ENCODE measurements around the gene FBLIM1.

The FBLIM1 gene

GRCh38 chr1:15731735-15732685 lies 26.6 kb upstream of the FBLIM1 start:
- DNase-seq (ENCODE audit: low read depth): no peak

DNA sequence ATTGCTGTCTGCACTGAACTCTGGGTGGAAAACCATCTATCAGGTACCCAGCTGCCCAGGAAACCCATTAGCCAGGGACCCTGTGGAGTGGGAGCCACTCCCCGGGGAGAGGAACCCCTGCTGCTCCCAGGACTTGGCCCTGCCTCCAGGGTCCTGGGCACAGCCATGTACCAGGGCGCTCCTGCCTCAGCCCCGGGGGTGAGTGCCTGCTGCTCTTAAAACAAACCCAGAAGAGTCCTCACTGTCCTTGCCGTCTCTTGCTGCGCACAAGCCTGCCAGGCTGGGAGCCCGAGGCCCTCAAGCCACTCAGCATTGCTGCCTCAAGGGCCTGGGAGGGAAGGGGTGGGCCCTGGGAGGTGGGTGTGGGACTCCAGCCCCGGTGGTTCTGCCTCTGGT lies 25.9 kb upstream of the FBLIM1 start:
- no peak for DNase-seq (ENCODE audit: low read depth)

DNA sequence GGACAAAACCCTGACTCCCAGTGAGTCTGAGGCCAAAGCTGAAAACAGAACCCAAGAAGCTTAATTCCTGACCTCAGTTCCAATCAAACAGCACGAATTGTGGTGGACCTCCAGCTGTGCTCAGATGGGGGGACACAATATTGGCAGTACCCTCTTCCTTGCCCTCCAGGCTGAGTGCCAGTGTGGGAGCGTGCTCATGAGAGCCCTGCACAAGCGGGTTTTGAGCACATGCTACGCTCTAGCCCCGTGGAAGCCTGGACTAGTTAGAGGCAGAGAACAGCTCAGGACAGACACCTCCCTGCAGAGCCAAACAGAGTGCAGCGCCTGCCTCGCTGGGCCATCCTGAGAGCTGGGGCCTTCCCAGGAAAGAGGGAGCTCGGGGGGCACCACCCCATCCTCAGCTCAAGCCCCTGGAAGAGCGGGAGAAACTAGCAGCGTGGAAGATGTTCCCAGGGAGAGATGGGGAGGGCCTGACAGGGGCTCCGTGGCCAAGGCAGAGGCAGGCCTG lies 25.3 kb upstream of the FBLIM1 start:
- DNase-seq (ENCODE audit: low read depth): no peak

GRCh38 chr1:15733726-15734226 lies 24.8 kb upstream of the FBLIM1 start:
- DNase-seq (ENCODE audit: low read depth): no peak

DNA sequence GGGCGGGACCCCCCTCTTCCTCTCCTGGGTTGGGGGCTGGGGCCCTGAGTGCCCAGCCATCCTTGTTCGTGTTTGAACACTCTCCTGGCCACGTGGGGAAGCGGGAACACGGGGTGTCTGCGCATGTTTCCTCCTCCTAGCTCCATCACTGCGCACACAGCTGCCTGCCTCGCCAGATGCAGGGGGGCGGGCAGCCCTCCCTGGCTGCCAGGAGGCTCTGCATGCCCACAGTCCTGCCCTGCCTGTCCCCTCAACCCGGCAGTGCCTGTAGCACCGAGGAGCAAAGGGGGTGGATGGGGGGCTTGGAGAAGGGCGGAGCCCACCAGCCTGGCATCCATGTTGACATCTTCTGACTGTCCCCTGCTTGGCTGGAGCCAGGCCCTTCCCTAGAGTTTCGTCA lies 24.3 kb upstream of the FBLIM1 start:
- DNase-seq (ENCODE audit: low read depth): no peak

DNA sequence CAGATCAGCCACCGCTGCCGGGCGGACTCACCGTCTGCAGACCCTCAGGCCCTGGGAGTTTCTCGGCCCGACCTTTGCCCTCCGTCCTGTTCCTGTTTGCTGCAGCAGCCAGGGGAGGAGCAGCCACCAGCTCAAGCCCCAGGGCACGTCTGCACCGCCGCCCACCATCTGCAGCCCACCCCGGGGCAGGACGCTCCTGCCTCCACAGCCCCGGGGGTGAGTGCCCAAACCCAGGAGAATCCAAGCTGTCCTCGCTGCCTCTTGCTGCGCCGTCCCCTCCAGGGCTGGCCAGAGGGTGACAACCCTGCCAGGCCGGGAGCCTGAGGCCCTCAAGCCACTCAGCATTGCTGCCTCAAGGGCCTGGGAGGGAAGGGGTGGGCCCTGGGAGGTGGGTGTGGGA lies 23.7 kb upstream of the FBLIM1 start:
- no peak for DNase-seq (ENCODE audit: low read depth)

- no peak for DNase-seq (ENCODE audit: low read depth)
Observed at GRCh38 chr1:15735304-15736037, 23.1 kb upstream of the FBLIM1 start.

DNA sequence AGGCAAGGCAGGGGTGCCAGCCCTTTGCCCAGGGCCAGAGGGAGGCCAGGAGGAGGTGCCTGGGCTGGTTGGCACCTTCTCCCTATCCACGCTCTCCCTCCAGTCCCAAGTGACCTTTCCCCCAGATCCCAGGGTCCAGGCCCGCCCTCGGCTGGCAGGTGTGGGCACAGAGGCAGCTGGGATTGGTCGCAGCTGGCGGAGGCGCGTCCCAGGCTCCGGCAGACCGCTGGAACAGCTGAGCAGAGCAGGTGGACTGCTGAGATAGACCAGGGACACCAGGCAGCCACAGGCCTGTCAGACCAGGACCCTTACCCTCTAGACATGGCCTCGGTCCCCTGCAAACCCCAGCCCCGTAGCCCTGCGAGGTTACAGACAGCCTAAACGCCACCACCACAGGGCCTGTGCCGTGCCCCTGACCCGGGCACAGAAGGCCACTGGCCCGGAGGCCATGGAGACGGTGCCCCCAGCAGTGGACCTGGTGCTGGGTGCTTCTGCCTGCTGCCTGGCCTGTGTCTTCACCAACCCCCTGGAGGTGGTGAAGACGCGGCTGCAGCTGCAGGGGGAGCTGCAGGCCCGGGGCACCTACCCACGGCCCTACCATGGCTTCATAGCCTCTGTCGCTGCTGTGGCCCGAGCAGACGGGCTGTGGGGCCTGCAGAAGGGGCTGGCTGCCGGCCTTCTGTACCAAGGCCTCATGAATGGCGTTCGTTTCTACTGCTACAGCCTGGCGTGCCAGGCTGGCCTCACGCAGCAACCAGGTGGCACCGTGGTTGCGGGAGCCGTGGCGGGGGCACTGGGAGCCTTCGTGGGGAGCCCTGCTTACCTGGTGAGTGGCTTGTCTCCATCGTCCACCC lies 22.3 kb upstream of the FBLIM1 start, which contains the start of gene SLC25A34:
Gene SLC25A34, plus strand, starts transcription at position 221 of the 854 bp plus-strand sequence. Its CDS starts 228 bp downstream, at position 449.
- no peak for DNase-seq (ENCODE audit: low read depth)

GRCh38 chr1:15736892-15737261 lies 21.7 kb upstream of the FBLIM1 start:
- no peak for DNase-seq (ENCODE audit: low read depth)

- no peak for DNase-seq (ENCODE audit: low read depth)
Observed at GRCh38 chr1:15737324-15738319, 21.0 kb upstream of the FBLIM1 start.

DNA sequence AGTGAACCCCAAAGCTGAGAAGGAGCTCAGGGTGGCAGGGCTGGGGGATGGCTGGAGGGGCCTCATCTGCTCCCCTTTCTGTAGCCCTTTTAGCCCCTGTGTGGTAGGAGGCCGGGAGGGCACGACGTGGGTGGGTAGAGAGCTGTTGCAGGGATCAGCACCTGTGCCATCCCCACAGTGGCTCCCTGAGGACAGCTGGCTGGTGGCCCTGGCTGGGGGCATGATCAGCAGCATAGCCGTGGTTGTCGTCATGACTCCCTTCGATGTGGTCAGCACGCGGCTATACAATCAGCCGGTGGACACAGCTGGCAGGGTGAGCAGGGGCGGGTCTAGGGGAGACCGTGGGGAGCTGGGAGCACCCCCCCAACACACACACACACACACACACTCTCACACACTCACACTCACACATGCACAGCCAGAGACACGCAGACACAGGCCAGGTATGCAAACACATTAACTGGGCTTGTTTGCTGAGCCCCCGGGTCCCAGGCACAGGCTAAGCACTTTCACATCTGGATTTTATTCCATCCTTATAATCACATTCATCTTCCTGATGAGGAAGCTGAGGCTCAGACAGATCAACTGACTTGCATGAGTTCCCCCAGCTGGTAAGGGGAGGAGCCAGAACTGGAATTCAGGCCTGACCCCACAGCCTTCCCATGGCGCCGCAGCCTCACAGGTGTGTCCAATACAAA lies 20.0 kb upstream of the FBLIM1 start:
- no peak for DNase-seq (ENCODE audit: low read depth)

DNA sequence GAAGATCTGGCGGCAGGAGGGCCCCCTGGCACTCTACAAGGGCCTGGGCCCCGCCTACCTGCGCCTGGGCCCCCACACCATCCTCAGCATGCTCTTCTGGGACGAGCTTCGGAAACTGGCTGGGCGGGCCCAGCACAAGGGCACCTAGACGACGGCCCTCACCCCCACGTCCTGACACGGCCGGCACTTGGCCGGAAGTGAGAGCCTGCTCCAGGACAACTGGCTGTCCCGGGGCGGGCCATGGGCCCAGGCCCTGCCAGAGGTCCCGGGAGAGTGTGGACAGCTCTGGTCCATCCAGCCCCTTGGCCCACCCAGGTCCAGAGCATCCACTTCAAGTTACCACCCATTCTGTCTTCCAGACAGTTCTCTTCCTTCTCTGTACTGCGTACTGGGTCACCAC lies 19.3 kb upstream of the FBLIM1 start:
- no peak for DNase-seq (ENCODE audit: low read depth)

- no peak for DNase-seq (ENCODE audit: low read depth)
Observed at GRCh38 chr1:15739745-15740144, 18.9 kb upstream of the FBLIM1 start.

DNA sequence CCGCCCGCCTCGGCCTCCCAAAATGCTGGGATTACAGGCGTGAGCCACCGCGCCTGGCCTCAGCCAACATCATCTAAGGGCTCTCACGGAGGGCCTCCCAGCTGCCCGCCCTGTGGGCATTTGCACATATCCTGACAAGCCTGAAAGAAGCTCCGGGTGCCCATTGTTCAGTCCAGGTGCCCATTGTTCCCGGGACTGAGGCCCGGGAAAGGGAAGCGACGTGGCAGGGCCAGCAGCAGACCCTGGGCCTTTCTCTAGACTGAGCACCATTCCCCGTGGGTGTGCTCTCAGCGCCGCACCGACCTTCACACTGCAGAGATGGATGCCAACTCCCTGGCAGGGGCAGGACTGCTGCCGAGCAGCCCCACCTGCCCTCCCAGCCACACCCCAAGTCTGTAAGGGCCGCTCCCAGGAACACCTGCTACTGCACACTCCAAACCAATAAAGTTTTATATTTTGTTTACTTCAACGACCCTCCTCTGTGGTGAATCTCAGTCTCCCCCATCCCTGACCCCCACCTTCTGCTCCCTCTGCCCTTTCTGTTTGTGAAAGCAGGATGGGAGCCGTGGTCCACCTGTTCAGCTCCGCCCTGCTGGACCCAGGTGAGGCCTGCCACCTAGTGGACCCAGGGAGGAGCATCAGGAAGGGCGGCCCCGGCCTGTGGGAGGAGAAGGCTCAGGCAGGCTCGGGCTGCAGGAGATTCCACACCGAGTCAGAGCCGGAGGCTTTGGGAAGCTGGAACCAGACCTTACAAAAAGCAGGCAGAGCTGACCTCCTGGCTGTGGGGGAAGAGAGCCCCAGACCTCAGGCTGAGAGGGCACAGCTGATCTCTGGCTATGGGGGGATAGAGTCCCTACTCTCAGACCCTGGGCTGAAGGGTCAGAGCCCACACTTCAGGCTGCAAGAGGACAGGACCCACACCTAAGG lies 17.4 kb upstream of the FBLIM1 start:
- peak; percentile 27 for DNase-seq (ENCODE audit: low read depth)

DNA sequence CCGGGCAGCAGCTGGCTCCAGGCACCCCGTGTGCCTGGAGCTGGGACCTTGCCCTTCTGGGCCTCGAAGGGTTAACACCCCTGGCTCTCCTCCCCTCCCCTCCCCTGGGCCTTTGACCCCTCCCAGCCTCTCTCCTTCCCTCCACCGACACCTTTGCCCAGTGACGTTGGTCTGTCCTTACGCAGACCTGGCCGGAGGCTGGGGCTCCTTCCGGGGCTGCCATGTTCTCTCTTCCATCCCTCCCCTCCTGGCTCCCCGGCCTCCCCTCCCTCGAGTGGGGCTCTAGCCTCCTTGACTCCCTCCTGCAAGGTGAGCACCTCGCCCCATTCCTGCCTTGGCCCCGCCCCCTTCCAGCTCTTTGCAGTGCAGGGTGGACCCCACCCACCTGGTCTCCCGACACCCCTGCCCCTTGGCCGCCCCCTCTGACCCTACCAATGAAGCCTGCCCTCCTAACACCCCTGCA lies 16.2 kb upstream of the FBLIM1 start, which contains the start of gene TMEM82:
Gene TMEM82, plus strand, starts transcription at position 161 of the 463 bp plus-strand sequence. Its CDS starts 61 bp downstream, at position 222.
- no peak for DNase-seq (ENCODE audit: low read depth)

DNA sequence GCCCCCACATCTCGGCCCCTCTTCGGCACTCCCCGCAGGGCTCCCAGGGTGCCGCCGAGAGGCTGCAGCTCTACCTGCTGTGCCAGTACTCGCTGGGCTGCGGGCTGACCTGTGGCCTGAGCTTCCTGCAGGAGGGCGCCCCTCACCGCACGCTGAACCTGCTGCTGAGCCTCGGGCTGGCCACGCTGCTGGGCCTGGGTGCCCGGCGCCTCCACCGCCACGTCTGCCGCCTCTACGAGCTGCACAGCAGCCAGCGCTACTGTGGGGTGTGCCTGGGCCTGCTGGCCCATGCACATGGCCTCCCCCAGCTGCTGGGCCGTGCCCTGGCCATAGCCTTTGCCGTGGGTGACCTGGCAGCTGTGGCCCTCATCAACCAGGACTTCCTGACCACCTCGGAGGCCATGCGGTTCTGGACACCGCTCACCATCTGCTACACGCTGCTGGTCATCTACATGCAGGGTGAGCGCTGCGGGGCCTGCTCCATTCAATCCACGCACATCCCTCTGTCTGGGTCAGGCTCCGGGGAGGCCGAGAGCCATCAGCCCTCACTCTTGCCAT lies 14.4 kb upstream of the FBLIM1 start:
- no peak for DNase-seq (ENCODE audit: low read depth)

DNA sequence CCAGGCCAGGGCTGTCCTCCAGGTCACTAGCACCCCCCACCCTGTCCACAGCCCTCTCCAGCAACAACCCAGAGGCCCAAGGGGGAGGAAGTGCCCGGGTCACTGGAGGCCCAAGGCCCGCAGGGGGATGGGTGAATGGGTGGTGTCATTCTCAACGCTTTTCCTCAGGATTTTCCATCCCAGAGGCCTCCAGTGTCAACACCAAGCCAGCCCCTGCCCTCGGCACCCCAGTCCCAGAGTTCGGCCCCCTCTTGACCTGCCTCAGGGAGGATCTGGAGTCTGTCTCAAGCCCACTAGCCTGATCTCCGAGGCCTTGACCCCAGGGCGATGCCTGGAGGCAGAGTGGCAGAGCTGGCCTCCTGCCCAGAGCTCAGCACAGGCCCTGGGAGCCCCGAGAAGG lies 11.2 kb upstream of the FBLIM1 start:
- no peak for DNase-seq (ENCODE audit: low read depth)

DNA sequence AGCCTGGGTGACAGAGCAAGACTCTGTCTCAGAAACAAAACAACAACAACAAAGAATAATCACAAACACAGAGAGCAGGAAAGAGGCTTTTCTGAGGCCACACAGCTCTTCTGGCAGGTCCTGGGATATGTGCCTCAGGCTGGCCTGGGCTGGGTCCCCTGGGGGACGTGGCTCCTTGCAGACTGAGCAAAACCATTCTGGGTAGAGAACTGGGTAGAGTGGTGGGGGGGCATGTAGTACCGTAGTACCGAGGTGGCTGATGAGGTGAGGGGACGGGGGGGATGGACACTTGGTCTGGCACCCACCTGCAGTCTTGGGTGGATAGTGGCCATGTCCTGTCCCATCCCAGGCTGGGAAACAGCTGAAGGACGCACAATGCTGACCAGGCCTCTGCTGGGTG lies 10.3 kb upstream of the FBLIM1 start:
- DNase-seq (ENCODE audit: low read depth): no peak

Data from stimulated activated CD8-positive, alpha-beta memory T cell treated with anti-CD3 and anti-CD28 coated beads, Interleukin-12 subunit alpha, Interleukin-12 subunit beta, amount 100 ng/mL, for 4 hours (primary cell).